ENCODE results near the gene PHF13. TPM values are rescaled to one million over a fixed set of nuclear protein-coding genes. Genes with fewer than 3 reads are reported as not detected.

Gene PHF13
- total RNA-seq, 4 donors from 2014 or later: 19.8 to 22.8 (median 20.5) TPM

- WGBS, 2 donors (ENCODE audit: low coverage in 1 of 2): 60 to 75% methylated on average over 1 to 4 of the region's 24 CpGs
- TF ChIP-seq POLR2AphosphoS5 (IDR thresholded peaks at IDR 0.05) (no peak), EP300 (IDR thresholded peaks at IDR 0.05) (no peak), POLR2A (IDR thresholded peaks at IDR 0.05) (no peak)
- TF ChIP-seq, protein P1, sequence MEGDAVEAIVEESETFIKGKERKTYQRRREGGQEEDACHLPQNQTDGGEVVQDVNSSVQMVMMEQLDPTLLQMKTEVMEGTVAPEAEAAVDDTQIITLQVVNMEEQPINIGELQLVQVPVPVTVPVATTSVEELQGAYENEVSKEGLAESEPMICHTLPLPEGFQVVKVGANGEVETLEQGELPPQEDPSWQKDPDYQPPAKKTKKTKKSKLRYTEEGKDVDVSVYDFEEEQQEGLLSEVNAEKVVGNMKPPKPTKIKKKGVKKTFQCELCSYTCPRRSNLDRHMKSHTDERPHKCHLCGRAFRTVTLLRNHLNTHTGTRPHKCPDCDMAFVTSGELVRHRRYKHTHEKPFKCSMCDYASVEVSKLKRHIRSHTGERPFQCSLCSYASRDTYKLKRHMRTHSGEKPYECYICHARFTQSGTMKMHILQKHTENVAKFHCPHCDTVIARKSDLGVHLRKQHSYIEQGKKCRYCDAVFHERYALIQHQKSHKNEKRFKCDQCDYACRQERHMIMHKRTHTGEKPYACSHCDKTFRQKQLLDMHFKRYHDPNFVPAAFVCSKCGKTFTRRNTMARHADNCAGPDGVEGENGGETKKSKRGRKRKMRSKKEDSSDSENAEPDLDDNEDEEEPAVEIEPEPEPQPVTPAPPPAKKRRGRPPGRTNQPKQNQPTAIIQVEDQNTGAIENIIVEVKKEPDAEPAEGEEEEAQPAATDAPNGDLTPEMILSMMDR (IDR thresholded peaks at IDR 0.05): no peak
- peaks cover 0 to 80% (median 14%) of the 10 kb centered on the region in 3 donors for H3K4me1 ChIP-seq
- peak overlapping the region in 2 of 4 donors; percentile 5 to 59 for H3K27ac ChIP-seq
- no peak overlapping the region for H3K4me3 ChIP-seq
- peaks cover 0 to 73% of the 10 kb centered on the region in 2 donors for H3K36me3 ChIP-seq
- no peaks in the 10 kb centered on the region for H3K9me3 ChIP-seq
- ATAC-seq: no peak
- H3K27me3 ChIP-seq: no peaks in the 10 kb centered on the region
These were observed 24.5 kb upstream of the PHF13 start for GRCh38 chr1:6588893-6589520.

DNA sequence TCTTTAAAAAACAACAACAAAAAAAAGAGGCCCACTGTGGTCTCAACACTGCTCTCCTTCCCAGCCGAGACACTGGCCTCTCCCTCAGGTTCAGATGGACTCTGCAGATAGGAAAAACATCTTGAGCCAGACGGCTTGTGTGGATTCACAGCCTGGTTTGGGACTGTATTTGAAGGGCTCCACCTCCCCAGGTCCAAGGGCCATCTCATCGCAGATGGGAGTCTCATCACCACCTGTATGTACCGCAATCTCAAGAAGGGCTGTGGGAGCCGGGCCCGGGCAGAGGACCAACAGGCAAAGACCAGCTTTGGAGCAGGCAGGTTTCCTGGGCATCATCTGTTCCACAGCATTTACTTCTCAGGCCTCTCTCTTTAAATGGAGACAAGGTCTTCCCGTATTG, 23.5 kb upstream of the PHF13 start:
- WGBS, 2 donors (ENCODE audit: low coverage in 1 of 2): 50 to 73% methylated on average over 1 to 4 of the region's 7 CpGs
- H3K4me1 ChIP-seq: peaks cover 0 to 90% (median 14%) of the 10 kb centered on the region in 3 donors
- no peak for ATAC-seq
- H3K27ac ChIP-seq: peak overlapping the region in 1 of 4 donors; percentile 59
- TF ChIP-seq POLR2A (IDR thresholded peaks at IDR 0.05) (no peak), POLR2AphosphoS5 (IDR thresholded peaks at IDR 0.05) (no peak), EP300 (IDR thresholded peaks at IDR 0.05) (no peak)
- TF ChIP-seq, protein P1 (IDR thresholded peaks at IDR 0.05): no peak
- no peaks in the 10 kb centered on the region for H3K9me3 ChIP-seq
- H3K4me3 ChIP-seq: no peak overlapping the region
- H3K27me3 ChIP-seq: no peaks in the 10 kb centered on the region
- H3K36me3 ChIP-seq: peaks cover 0 to 83% of the 10 kb centered on the region in 2 donors

- TF ChIP-seq POLR2A (IDR thresholded peaks at IDR 0.05) (no peak), EP300 (IDR thresholded peaks at IDR 0.05) (no peak), POLR2AphosphoS5 (IDR thresholded peaks at IDR 0.05) (no peak)
- TF ChIP-seq, protein P1 (IDR thresholded peaks at IDR 0.05): no peak
- Histone ChIP-seq H3K4me1 (peaks cover 0 to 98% (median 21%) of the 10 kb centered on the region in 3 donors), H3K9me3 (no peaks in the 10 kb centered on the region), H3K36me3 (peaks cover 0 to 95% of the 10 kb centered on the region in 2 donors), H3K27me3 (no peaks in the 10 kb centered on the region), H3K27ac (peak overlapping the region in 2 of 4 donors; percentile 6 to 55), H3K4me3 (no peak overlapping the region)
- no CpG with 5 or more reads among the region's 13 CpGs for WGBS, 2 donors (ENCODE audit: low coverage in 1 of 2)
- no peak for ATAC-seq
These were observed 22.3 kb upstream of the PHF13 start for GRCh38 chr1:6591222-6591621.

GRCh38 chr1:6591644-6592043, 21.9 kb upstream of the PHF13 start:
- H3K4me1 ChIP-seq: peaks cover 0 to 98% (median 22%) of the 10 kb centered on the region in 3 donors
- no peak overlapping the region for H3K4me3 ChIP-seq
- no CpG with 5 or more reads among the region's 6 CpGs for WGBS, 2 donors (ENCODE audit: low coverage in 1 of 2)
- TF ChIP-seq, protein P1 (IDR thresholded peaks at IDR 0.05): no peak
- TF ChIP-seq EP300 (IDR thresholded peaks at IDR 0.05) (no peak), POLR2AphosphoS5 (IDR thresholded peaks at IDR 0.05) (no peak), POLR2A (IDR thresholded peaks at IDR 0.05) (no peak)
- H3K27me3 ChIP-seq: no peaks in the 10 kb centered on the region
- peak overlapping the region in 3 of 4 donors; percentile 6 to 55 (median 15) for H3K27ac ChIP-seq
- H3K36me3 ChIP-seq: peaks cover 0 to 99% of the 10 kb centered on the region in 2 donors
- no peaks in the 10 kb centered on the region for H3K9me3 ChIP-seq
- ATAC-seq: no peak

DNA sequence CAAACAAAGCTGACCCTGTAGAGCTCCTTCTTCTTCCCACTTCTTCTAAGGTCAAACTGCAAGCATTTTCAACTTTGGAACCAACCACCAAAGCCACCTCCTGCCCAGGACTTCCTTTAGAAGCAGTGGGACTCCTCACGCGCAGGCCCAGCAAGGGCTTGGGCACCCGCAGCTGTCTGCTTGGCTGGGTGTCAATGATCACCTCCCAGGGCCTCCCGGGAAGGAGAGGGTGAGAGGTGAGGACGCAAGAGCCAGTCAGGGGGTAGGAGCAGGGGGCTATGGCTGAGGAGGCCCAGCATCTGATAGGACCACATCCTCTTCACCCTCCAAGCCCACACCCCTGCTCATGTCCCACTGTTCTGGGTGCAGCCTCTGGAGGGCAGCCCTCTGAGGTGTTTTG, 21.1 kb upstream of the PHF13 start:
- H3K36me3 ChIP-seq: peaks cover 0 to 100% of the 10 kb centered on the region in 2 donors
- no peak for ATAC-seq
- no peak overlapping the region for H3K4me3 ChIP-seq
- TF ChIP-seq, protein P1 (IDR thresholded peaks at IDR 0.05): no peak
- no peak for TF ChIP-seq POLR2A (IDR thresholded peaks at IDR 0.05)
- no peak for TF ChIP-seq EP300 (IDR thresholded peaks at IDR 0.05)
- H3K4me1 ChIP-seq: peaks cover 0 to 98% (median 23%) of the 10 kb centered on the region in 3 donors
- H3K27ac ChIP-seq: peak overlapping the region in 2 of 4 donors; percentile 31 to 55
- WGBS, 2 donors (ENCODE audit: low coverage in 1 of 2): 60% methylated on average over 3 of the region's 5 CpGs; no CpG with 5 or more reads in 1 of the 2 donors
- no peaks in the 10 kb centered on the region for H3K27me3 ChIP-seq
- H3K9me3 ChIP-seq: no peaks in the 10 kb centered on the region

Data from gastroesophageal sphincter (tissue), 4 donors.